Activated CD8-positive, alpha-beta memory T cell treated with anti-CD3 and anti-CD28 coated beads, Interleukin-2, amount 50 U/mL, for 24 hours (primary cell): ENCODE data around the gene PI16.

ENCODE experiments used
- DNase-seq: peaks from one replicate; pipeline ENCODE4 v3.0.0-alpha.2; 2020; ENCODE audit errors: extremely low read depth

The PI16 gene

GRCh38 chr6:36957773-36958271 lies 3.3 kb downstream of the PI16 start:
- DNase-seq, result no peak

- DNase-seq, result no peak
Measured at GRCh38 chr6:36958775-36959554, 4.4 kb downstream of the PI16 start.

DNA sequence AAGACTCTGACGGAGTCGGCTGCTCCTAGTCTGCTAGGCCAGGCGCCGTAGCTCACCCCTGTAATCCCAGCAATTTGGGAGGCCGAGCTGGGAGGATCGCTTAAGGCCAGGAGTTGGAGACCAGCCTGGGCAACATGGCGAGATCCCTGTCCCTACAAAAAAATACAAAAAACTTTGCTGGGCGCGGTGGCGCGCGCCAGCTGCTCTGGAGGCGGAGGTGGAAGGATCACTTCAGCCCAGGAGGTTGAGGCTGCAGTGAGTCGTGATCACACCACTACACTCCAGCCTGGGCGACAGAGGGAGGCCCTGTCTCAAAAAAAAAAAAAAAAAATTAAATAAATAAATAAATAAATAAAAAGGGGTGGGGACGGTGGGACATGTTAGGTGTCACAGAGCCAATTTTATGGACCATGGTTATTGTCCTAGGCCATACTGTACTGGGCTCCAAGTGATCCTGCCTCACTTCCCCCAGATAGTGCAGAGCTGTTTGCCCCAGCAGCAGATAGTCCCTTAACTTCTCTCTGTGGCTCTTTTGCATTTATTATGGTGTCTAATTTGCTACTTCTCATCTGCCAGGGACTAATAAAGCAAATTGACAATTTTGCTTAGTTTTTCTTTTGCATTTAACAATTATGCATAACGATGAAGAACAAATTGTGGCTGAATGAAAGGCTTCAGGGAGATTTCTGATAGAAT lies 5.2 kb downstream of the PI16 start:
- DNase-seq, result no peak

DNA sequence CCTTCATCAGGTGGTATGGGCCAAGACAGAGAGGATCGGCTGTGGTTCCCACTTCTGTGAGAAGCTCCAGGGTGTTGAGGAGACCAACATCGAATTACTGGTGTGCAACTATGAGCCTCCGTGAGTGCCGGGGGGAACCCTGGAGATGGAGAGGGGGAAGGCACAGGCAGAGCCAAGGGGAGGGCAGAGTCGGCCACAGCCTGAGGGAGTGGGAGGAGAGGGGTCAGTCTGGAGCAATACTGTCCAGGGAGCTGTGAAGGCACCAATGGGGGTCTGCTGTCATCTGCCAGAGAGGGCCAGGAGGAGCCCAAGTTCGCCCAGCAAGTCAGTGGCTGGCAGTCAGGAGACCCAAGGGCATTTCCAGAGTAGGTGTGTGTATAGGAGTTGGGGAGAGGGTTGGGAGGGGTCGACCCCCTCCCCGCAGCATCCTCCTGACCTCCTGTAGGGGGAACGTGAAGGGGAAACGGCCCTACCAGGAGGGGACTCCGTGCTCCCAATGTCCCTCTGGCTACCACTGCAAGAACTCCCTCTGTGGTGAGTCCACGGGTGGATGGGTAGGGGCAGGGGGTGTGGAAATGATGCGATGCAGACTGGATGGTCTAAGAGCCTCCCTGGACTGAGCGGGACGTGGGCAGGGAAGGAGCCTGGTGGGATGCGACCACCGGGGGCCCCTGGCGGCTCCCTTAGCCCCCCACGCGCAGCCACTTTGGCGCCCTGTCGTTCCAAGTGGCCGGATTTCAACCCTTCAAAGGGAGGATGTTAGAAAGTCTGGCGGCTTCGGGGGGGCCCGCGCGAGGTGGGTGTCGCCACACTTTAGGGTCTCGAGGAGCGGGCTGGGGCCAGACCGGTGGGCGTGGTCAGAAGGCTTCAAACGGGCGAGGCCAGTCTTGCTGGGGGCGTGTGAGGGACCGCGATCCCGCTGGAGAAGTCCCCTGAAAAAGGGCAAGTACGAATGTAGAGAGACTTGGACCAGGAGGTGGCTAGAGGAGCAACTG lies 7.2 kb downstream of the PI16 start:
- DNase-seq, result no peak

GRCh38 chr6:36962874-36963273 lies 8.3 kb downstream of the PI16 start:
- DNase-seq, result peak; percentile 54

- DNase-seq, result no peak
Measured at GRCh38 chr6:36963451-36964290, 9.1 kb downstream of the PI16 start.

DNA sequence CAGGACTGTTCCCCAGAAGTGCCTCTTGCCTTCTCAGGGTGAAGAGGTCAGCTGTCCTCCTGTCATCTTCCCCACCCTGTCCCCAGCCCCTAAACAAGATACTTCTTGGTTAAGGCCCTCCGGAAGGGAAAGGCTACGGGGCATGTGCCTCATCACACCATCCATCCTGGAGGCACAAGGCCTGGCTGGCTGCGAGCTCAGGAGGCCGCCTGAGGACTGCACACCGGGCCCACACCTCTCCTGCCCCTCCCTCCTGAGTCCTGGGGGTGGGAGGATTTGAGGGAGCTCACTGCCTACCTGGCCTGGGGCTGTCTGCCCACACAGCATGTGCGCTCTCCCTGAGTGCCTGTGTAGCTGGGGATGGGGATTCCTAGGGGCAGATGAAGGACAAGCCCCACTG lies 9.8 kb downstream of the PI16 start:
- DNase-seq, result no peak

DNA sequence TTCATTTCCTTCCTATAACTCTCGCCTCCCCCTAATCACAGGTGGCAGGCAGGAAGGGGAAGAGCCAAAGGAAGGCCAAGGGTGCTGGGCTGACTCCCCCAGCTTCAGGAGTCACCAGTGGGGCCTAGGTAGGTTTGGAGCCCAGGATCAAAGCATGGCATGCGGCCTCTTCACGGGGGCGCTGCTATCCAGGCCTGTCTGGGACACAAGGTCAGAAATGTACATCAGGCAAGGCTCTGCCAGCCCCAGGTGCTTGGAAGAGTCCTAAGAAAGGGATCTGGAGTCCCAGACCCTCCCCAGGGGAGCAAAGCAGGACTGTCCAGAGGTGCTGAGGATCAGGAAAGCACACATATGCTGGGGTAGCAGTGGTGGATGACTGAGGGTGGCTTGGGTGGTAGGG lies 10.4 kb downstream of the PI16 start:
- DNase-seq, result no peak

DNA sequence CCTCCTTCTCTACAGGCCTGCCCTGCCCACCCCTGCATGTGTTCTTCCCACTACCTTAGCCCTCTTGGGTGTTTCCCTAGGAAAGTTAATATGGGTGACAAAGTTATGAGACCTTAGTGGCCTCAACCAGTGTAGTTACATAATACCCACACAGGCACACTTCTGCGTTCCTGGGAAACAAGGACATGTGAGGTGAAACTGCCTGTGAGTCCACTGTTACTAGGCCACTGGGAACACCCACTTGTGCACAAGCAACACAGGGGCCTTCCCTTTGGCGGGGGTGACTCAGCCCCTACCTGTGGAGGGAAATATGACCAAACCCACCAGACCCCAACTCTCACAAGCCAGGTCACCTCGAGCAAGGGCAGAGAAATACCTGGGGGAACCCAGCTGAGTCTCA lies 12.8 kb downstream of the PI16 start:
- no peak for DNase-seq

- DNase-seq, result no peak
Measured at GRCh38 chr6:36967757-36968156, 13.2 kb downstream of the PI16 start.

DNA sequence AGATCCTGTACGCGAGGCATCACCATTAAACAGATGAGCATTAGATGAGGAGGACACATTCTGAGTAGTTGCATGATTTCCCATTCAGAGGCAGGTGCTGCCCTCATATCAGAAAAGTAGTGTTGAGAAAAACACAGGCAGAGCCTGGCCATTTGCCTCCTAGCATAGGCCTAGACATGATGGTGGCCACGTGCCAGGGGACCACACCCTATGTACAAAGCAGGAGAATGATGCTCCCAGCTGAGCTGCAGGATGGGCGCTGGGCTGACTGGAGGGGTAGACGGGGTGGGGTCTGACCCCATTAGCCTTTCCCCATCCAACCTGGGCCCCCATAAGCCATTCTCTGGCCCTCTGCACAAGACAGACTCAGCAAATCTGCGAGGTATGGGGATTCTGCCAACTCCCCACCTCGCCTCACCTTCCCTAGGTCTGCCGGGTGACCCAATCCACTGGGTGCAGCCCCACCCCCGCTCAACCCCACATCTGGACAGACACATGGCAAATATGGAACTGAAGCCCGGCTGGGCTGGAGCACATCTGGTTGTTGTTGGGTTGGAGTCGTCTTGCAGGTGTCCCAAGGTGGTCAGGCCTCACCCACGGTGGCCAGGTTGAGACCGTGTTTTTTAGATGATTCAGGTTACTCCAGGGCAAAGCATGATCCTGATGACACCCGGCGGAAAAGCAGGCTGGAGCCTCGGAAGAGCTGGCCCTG lies 13.9 kb downstream of the PI16 start:
- no peak for DNase-seq

GRCh38 chr6:36969240-36969691 lies 14.7 kb downstream of the PI16 start:
- DNase-seq, result no peak

DNA sequence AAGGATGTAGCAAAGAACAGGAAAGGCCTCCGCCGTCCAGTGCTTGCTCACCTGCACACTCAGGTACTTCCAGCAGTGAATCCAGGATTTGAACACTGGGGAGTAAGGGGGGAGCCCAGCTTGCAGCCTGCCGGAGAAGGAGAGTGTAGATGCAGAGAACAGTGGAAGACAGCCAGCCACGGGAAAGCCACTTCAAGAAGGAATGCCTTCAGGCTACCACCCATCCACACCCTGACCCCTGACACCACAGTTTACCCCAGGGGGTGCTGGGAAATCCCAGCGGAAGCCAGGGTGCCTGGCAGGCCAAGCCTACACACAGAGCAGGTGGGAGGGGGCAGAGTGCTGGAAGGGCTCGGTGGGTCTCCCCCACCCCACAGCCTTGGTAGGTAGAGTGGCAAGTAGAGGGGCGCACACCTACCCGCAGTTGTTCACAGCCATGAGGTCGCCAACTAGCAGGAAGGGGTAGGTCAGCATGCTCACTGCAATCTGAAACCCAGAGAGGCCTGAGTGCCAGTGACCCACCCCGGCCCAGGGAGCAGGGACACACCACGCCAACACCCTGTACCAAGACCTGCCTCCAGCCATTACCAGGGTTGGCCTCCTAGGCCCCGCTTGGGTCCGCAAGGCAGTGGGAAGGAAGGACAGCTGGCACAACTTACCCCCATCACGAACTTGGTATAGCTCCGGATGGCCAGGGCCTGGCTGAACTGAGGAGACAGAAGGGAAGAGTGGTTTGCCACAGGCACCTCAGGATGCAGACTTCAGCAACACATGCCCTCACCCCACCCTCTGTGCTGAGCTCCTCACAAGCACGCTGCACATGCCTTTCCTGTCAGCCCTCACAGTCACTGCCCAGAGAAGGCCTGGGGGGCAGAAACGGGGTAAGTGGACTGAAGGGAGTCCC lies 15.7 kb downstream of the PI16 start:
- DNase-seq, result no peak

- DNase-seq, result no peak
Measured at GRCh38 chr6:36970892-36971842, 16.6 kb downstream of the PI16 start.

- no peak for DNase-seq
Measured at GRCh38 chr6:36971921-36972673, 17.6 kb downstream of the PI16 start.

GRCh38 chr6:36973190-36973589 lies 18.7 kb downstream of the PI16 start:
- no peak for DNase-seq

DNA sequence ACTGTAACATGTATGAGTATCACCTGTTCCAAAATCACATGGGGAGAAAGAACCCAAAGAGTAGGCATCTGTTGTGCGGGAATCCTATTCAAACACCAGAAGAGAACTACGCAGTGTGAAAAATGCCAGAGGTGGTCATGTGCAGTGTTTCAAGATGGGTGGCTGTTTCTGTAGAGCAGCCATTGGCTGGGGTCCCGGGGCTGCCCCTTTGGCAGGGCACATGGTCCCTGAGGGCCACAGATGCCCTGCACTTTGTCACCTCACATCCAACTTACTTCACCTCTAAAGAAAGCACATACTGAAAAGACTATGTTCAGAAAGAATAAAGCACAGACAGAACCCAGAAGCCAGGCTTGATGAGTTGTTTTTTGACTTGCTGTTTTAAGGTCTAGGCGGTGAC lies 19.1 kb downstream of the PI16 start:
- DNase-seq, result no peak
